Mesendoderm (in vitro differentiated cells): Measurements from ENCODE around the gene RFX3.

Source experiments
- DNase-seq: peaks from one replicate; pipeline ENCODE4 v3.0.0; 2013
- H2AK5ac ChIP-seq: 2 replicates; pipeline ENCODE4 v1.6.1; 2013; ENCODE audit warnings: low read length, inconsistent platforms
- H2BK120ac ChIP-seq: 2 replicates; pipeline ENCODE4 v1.6.1; 2013; ENCODE audit warnings: low read depth, mild to moderate bottlenecking, low read length, moderate library complexity, mixed read lengths
- H2BK15ac ChIP-seq: replicated peaks from 2 replicates; pipeline ENCODE4 v1.6.1; 2013; ENCODE audit warnings: low read depth, mild to moderate bottlenecking, moderate library complexity
- H2BK5ac ChIP-seq: 2 replicates; pipeline ENCODE4 v1.6.1; 2013; ENCODE audit warnings: low read length, inconsistent platforms
- H3K18ac ChIP-seq: 2 replicates; pipeline ENCODE4 v1.6.1; 2013; ENCODE audit warnings: mild to moderate bottlenecking, low read length, mixed read lengths
- H3K23ac ChIP-seq: one replicate; pipeline ENCODE4 v1.6.1; 2013; ENCODE audit warnings: low read length
- H3K27ac ChIP-seq: 2 replicates; pipeline ENCODE4 v1.5.1; 2013; ENCODE audit warnings: low read depth, mild to moderate bottlenecking, inconsistent platforms, low read length, moderate library complexity
- H3K27me3 ChIP-seq: 2 replicates; pipeline ENCODE4 v1.6.1; 2013; ENCODE audit warnings: low read length, control low read depth, mild to moderate bottlenecking, inconsistent platforms; ENCODE audit not compliant: insufficient read depth, poor library complexity
- H3K36me3 ChIP-seq: 2 replicates; pipeline ENCODE4 v1.6.1; 2013; ENCODE audit warnings: low read length, inconsistent platforms; ENCODE audit not compliant: control insufficient read depth, insufficient read depth
- H3K4ac ChIP-seq: one replicate; pipeline ENCODE4 v1.6.1; 2013; ENCODE audit warnings: low read depth, mild to moderate bottlenecking, low read length, moderate library complexity
- H3K4me1 ChIP-seq: 2 replicates; pipeline ENCODE4 v1.6.1; 2013; ENCODE audit warnings: low read depth, low read length, inconsistent platforms; ENCODE audit not compliant: control insufficient read depth
- H3K4me2 ChIP-seq: 2 replicates; pipeline ENCODE4 v1.6.1; 2013; ENCODE audit warnings: low read length
- H3K4me3 ChIP-seq: 2 replicates; pipeline ENCODE4 v1.5.1; 2013; ENCODE audit warnings: mild to moderate bottlenecking, low read length
- H3K56ac ChIP-seq: one replicate; pipeline ENCODE4 v1.6.1; 2013; ENCODE audit warnings: low read length
- H3K79me1 ChIP-seq: 2 replicates; pipeline ENCODE4 v1.6.1; 2013; ENCODE audit warnings: low read length, inconsistent platforms
- H3K79me2 ChIP-seq: 2 replicates; pipeline ENCODE4 v1.6.1; 2013; ENCODE audit warnings: mild to moderate bottlenecking, low read length; ENCODE audit not compliant: control insufficient read depth, insufficient read depth
- H3K9ac ChIP-seq: 2 replicates; pipeline ENCODE4 v1.6.1; 2013; ENCODE audit warnings: low read length, inconsistent platforms
- H4K5ac ChIP-seq: one replicate; pipeline ENCODE4 v1.6.1; 2013; ENCODE audit warnings: low read length
- H4K8ac ChIP-seq: one replicate; pipeline ENCODE4 v1.6.1; 2013; ENCODE audit warnings: low read depth, mild to moderate bottlenecking, control low read depth, low read length, moderate library complexity
- WGBS: extraction: QIAGEN DNeasy Blood & Tissue Kit; methylation state at CpG from one replicate; pipeline ENCODE4 v1.1.7; 2013; ENCODE audit warnings: low lambda C conversion rate, missing lambda C conversion rate; ENCODE audit not compliant: insufficient coverage; ENCODE audit errors: extremely low coverage; 5-methylcytosine and 5-hydroxymethylcytosine counted together

Gene RFX3

DNA sequence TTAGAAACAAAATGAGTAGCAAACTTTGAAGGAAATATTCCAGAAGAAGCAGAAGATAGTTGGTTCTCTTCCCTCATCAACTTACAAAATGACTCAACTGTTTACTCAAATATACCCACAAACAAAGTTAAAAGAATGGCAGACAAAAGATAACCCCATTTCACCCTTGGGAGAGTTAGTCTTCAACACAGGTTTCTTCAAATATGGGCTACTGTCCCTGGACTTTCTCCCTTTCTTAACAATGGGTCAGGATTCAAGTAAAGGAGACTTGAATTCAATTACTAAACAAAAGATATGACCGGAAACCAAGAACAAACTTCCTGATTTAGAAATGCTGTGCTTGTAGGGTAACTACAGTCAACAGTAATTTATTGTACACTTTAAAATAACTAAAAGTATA lies 14.2 kb downstream of the RFX3 start:
- no peak overlapping the region for H3K9ac ChIP-seq
- H2BK15ac ChIP-seq: no peak overlapping the region
- no peak overlapping the region for H3K4me2 ChIP-seq
- H3K23ac ChIP-seq: no peak overlapping the region
- no peak overlapping the region for H3K18ac ChIP-seq
- DNase-seq: no peak
- H3K36me3 ChIP-seq: no peaks in the 10 kb centered on the region
- no CpG with 5 or more reads among the region's 1 CpG for WGBS
- H3K79me2 ChIP-seq: peaks cover 2% of the 10 kb centered on the region
- H3K27me3 ChIP-seq: no peaks in the 10 kb centered on the region
- H3K4me3 ChIP-seq: no peak overlapping the region
- no peak overlapping the region for H3K4ac ChIP-seq
- H3K79me1 ChIP-seq: no peaks in the 10 kb centered on the region
- no peak overlapping the region for H2AK5ac ChIP-seq
- H3K27ac ChIP-seq: no peak overlapping the region
- no peak overlapping the region for H3K56ac ChIP-seq
- H2BK120ac ChIP-seq: no peak overlapping the region
- H3K4me1 ChIP-seq: no peaks in the 10 kb centered on the region
- no peak overlapping the region for H4K5ac ChIP-seq
- no peak overlapping the region for H4K8ac ChIP-seq
- no peak overlapping the region for H2BK5ac ChIP-seq

GRCh38 chr9:3510796-3511195 lies 15.0 kb downstream of the RFX3 start:
- H3K18ac ChIP-seq: no peak overlapping the region
- no peak overlapping the region for H3K4me3 ChIP-seq
- no peak overlapping the region for H2BK120ac ChIP-seq
- no peaks in the 10 kb centered on the region for H3K27me3 ChIP-seq
- no peak overlapping the region for H2BK5ac ChIP-seq
- peaks cover 1% of the 10 kb centered on the region for H3K79me2 ChIP-seq
- WGBS: no CpG with 5 or more reads among the region's 1 CpG
- no peak for DNase-seq
- no peak overlapping the region for H3K4me2 ChIP-seq
- H4K5ac ChIP-seq: no peak overlapping the region
- no peak overlapping the region for H3K23ac ChIP-seq
- no peak overlapping the region for H4K8ac ChIP-seq
- no peak overlapping the region for H2BK15ac ChIP-seq
- H3K36me3 ChIP-seq: no peaks in the 10 kb centered on the region
- no peaks in the 10 kb centered on the region for H3K4me1 ChIP-seq
- H2AK5ac ChIP-seq: no peak overlapping the region
- H3K27ac ChIP-seq: no peak overlapping the region
- H3K9ac ChIP-seq: no peak overlapping the region
- no peak overlapping the region for H3K56ac ChIP-seq
- H3K79me1 ChIP-seq: no peaks in the 10 kb centered on the region
- H3K4ac ChIP-seq: no peak overlapping the region

GRCh38 chr9:3509926-3510325 lies 15.9 kb downstream of the RFX3 start:
- Histone ChIP-seq H3K4me2 (no peak overlapping the region), H2BK15ac (no peak overlapping the region), H3K36me3 (no peaks in the 10 kb centered on the region), H3K56ac (no peak overlapping the region), H3K4me3 (no peak overlapping the region), H3K9ac (no peak overlapping the region), H3K27ac (no peak overlapping the region), H2BK120ac (no peak overlapping the region), H3K79me2 (no peaks in the 10 kb centered on the region), H2AK5ac (no peak overlapping the region), H3K4me1 (no peaks in the 10 kb centered on the region), H3K23ac (no peak overlapping the region), H4K8ac (no peak overlapping the region), H2BK5ac (no peak overlapping the region), H3K4ac (peak overlapping the region; percentile 81), H3K18ac (peak overlapping the region; percentile 60), H4K5ac (no peak overlapping the region), H3K79me1 (no peaks in the 10 kb centered on the region), H3K27me3 (no peaks in the 10 kb centered on the region)
- WGBS: no CpG with 5 or more reads among the region's 1 CpG
- DNase-seq: no peak

GRCh38 chr9:3508521-3509291 lies 17.1 kb downstream of the RFX3 start:
- Histone ChIP-seq H3K18ac (no peak overlapping the region), H3K4ac (no peak overlapping the region), H4K5ac (no peak overlapping the region), H3K4me2 (no peak overlapping the region), H3K9ac (no peak overlapping the region), H4K8ac (no peak overlapping the region), H2BK5ac (no peak overlapping the region), H3K23ac (no peak overlapping the region), H3K79me1 (no peaks in the 10 kb centered on the region), H2BK120ac (peak overlapping the region; percentile 12), H2BK15ac (no peak overlapping the region), H3K27ac (no peak overlapping the region), H3K36me3 (no peaks in the 10 kb centered on the region), H3K4me3 (no peak overlapping the region), H2AK5ac (no peak overlapping the region), H3K56ac (no peak overlapping the region), H3K79me2 (no peaks in the 10 kb centered on the region), H3K27me3 (no peaks in the 10 kb centered on the region), H3K4me1 (no peaks in the 10 kb centered on the region)
- WGBS: no CpG with 5 or more reads among the region's 6 CpGs
- DNase-seq: peak; percentile 37

GRCh38 chr9:3508078-3508431 lies 17.7 kb downstream of the RFX3 start:
- H3K9ac ChIP-seq: no peak overlapping the region
- no peaks in the 10 kb centered on the region for H3K4me1 ChIP-seq
- H3K4me2 ChIP-seq: no peak overlapping the region
- no peaks in the 10 kb centered on the region for H3K79me1 ChIP-seq
- H3K36me3 ChIP-seq: no peaks in the 10 kb centered on the region
- no peak overlapping the region for H3K4me3 ChIP-seq
- H2BK5ac ChIP-seq: no peak overlapping the region
- H3K56ac ChIP-seq: no peak overlapping the region
- no peak for DNase-seq
- no CpG with 5 or more reads among the region's 2 CpGs for WGBS
- no peak overlapping the region for H3K4ac ChIP-seq
- no peak overlapping the region for H3K27ac ChIP-seq
- H2BK120ac ChIP-seq: no peak overlapping the region
- no peak overlapping the region for H3K18ac ChIP-seq
- no peak overlapping the region for H4K8ac ChIP-seq
- no peaks in the 10 kb centered on the region for H3K79me2 ChIP-seq
- H4K5ac ChIP-seq: no peak overlapping the region
- no peak overlapping the region for H2AK5ac ChIP-seq
- no peak overlapping the region for H2BK15ac ChIP-seq
- H3K23ac ChIP-seq: no peak overlapping the region
- no peaks in the 10 kb centered on the region for H3K27me3 ChIP-seq
